Activated CD8-positive, alpha-beta memory T cell treated with anti-CD3 and anti-CD28 coated beads, Interleukin-2, amount 50 U/mL, for 48 hours (primary cell): ENCODE results near the gene PDXK.

Experiments used
- DNase-seq: peaks from one replicate; pipeline ENCODE4 v3.0.0-alpha.2; 2020

The PDXK gene

DNA sequence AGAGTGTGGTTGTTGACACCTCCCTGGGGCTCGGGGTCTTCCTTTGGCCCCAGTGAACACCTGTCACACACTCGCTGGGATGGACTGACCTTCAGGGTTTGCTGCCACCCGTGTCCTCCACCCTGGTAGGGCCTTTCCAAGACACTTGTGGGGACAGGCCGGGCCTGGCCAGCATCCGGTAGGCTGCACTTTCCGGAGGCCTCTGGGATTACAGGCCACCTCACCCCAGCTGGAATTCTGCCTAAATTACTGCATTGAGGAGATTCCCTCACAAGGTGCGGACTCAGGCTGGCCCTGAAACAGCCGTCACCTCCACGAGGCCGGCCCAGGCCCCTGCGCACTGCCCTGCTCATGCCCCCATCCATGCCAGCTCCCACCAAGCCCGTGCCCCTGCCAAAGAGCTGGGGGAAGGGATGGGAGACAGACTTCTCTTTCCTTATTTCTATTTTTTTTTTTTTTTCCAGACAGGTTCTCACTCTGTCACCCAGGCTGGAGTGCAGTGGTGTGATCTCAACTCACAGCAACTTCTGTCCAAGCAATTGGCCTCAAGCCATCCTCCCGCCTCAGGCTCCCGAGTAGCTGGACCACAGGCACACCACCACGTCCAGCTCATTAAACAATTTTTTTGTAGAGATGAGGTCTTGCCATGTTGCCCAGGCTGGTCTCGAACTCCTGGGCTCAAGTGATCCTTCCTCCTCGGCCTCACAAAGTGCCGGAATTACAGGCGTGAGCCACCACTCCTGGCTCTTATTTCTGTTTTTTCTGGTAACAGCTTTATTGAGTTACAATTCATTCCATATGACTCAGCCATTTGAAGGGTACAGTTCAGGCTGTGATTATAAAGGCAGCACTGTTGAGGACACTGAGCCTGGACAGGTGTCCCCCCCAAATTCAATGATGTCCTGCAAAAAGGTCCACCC, 45.9 kb downstream of the PDXK start:
- DNase-seq: no peak

DNA sequence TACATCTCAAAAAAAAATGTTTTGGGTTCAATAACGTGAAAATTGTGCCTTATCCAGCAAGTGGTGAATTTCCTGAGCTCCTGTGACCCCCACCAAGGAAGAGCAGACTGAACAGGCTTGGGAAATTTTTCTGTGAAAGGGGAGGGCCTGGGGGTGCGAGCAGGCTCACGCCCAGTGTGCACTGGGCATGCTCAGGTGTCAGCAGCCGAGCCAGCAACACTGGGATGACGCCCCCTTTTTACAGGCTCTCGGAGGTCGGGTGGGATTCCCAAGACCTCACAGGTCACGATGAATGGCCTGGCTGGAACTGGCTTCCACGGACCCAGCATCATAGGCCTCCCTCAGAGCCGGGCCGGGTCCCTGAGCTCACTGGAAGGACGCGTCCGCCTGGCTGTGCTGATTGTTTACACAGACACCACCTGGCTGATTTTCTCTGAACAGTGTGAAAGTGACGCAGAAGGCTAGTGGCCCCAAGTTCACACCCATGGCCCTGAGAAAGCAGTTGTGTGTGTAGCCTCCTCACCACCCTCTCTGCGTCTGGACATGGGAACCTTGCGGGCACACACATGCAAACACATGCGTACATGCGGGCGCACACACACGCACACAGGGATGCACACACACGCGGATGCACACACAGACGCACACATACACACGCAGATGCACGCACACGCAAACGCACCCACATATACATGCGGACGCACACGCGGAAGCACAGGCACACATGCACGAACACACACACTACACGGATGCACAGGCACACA, 48.0 kb downstream of the PDXK start:
- no peak for DNase-seq

DNA sequence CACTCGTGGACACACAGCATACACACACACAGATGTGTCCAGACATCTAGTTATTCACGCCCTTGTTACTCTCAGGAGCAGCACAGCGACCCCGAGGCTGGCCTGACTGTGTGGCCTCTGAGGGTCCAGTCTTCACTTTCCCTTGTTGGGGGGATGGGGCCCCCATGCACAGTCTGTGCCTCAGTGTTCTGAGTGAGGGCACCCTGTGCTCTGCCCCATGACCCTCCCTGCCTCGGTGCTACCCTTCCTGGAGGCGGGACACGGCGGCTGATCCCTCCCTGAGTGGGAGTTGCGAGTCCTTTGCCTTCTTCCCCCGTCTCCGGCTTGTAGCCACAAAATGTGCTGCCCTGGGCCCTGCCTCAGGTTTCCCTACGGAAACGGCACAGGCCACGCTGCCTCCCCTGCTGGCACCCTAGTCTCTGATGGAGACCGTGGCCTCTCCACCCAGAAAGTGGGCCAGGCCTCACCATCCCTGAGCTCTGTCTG, 48.6 kb downstream of the PDXK start:
- no peak for DNase-seq

DNA sequence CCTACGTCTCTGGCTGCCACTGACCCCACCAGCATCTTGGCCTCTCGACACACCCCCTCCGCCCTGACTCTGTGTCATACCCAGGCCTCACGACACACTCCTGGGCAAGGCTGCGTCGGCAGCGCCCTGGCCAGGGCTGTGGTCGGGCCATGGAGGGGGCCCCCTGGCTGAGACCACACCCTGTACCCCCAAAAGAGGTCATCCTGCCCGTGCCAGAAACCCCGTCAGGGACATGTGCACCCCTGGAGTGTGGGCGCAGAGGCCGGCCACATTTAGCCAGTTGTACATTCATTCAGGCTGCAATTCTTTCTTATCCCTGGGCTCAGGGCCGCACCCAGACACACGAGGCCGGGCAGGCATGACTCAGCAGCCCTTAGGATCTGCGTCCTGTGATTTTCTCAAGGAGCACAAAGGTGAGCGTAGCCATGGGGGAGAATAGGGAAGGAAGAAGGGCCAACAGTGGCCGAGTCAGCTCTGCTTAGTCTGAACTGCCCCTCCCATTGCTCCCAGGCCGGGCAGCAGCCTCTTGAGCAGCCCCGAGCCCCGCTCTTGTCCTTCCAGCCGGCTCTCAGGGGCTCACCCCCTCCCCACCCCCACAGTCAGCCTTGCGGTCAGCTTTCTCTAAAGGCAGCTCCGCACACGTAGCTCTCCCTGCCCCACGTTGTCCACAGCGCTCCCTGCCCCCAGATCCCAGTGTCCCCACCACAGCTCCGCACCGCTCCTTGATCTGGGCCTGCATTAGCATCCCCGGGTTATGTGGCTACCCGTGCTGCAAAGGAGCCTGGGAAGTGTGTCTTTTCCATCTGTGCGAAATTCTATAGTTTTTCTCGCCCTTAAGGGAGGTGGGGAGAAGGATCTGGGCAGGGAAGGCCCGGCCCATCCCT, 49.3 kb downstream of the PDXK start:
- no peak for DNase-seq

DNA sequence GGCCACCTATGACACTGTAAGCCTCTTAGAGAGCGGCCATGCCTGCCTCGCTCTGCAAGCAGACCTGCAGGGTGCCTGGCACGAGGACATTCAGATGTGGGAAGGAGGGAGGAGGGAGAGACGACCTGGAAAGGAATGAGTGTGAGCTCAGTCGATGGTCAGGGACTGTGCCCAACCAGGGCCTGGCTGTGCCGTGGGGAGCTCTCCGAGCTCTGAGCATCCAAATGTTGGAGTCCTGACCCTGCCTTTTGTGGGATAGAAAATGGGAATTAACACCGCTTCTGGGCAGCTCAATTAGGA, 49.9 kb downstream of the PDXK start:
- no peak for DNase-seq

DNA sequence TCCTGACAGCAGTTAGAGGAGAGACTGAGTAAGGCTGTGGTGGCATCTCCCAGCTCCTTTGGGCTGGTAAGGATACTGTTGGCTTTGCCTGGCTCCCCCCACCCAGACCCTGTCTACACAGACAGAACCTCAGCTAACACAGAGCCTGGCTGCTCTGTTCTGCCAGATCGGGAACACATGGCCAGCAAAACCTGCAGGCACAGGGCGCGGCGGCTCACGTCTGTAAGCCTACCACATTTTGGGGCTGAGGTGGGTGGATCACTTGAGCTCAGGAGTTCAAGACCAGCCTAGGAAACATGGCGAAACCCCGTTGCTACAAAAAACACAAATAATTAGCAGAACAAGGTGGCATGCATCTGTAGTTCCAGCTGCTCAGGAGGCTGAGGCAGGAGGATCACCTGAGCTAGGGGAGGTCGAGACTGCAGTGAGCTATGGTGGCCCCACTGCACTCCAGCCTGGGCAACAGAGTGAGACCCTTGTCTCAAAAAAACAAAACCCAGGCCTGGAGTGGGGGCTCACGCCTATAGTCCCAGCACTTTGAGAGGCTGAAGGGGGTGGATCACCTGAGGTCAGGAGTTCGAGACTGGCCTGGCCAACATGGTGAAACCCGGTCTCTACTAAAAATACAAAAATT, 50.5 kb downstream of the PDXK start:
- no peak for DNase-seq

DNA sequence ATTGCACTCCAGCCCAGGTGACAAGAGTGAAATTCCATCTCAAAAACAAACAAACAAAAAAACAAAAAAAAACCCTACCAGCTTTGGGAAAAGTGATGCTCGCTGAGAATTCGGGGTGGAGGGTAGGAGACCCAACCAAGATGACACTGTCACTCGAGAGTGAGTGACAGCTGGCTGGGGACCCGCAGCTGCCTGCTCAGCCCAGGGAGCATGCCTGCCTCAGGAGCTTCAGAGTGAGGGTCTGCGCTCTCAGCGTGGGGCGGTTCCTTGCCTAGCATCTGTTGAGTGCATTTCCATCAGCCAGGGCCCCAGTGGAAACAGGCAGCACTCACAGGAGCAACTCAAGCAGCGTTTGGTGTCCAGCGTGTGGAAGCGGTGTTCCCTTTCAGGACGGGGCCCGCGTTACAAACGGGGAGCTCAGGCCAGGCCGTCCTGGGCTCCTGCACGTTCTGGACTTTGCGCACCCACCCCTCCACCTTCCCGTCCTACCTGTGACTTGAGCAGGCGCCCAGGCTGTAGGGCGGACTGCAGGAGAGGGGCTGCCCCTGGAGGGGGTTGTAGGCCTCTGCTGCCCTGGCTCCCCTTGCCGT, 51.2 kb downstream of the PDXK start:
- DNase-seq: no peak

DNA sequence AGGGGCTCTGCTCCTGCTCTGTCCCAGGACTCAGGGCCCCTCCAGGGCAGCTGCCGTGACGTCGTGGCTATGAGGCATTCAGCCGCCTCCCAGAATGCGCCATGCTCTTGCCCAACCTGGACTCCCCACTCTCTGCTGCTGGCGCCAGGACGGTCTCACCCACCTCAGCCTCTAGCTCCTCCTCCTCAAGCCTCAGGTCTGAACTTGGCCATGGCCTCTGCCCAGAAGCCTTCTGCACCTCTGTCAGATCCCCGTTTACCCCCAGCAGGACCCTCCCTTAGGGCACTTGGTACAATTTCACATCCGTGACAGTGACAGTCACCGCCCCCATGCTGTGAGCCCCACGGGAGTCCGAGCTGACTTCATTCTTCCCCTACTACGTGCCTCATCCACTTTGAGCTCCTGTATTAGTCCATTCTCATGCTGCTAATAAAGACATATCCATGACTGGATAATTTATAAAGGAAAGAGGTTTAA, 52.3 kb downstream of the PDXK start:
- no peak for DNase-seq

DNA sequence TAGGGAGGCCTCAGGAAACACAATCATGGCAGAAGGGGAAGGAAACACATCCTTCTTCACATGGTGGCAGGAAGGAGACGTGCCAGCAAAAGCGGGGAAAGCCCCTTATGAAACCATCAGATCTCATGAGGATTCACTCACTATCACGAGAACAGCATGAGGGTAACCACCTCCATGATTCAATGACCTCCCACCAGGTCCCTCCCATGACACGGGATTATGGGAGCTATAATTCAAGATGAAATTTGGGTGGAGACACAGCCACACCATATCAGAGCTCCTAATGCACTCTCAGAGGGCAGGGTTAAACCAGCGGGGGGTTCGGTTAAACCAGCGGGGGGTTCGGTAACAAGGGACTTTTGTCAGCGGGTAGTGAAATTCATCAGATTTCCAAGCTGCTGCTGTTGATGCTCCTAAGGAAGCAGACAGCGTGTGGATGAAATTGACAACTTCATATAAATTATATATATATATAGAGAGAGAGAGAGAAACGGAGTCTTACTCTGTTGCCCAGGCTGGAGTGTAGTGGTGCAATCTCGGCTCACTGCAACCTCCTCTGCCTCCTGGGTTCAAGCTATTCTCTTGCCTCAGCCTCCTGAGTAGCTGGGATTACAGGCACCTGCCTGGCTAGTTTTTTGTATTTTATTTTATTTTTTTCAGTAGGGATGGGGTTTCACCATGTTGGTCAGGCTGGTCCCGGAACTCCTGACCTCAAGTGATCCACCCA, 52.9 kb downstream of the PDXK start:
- no peak for DNase-seq

DNA sequence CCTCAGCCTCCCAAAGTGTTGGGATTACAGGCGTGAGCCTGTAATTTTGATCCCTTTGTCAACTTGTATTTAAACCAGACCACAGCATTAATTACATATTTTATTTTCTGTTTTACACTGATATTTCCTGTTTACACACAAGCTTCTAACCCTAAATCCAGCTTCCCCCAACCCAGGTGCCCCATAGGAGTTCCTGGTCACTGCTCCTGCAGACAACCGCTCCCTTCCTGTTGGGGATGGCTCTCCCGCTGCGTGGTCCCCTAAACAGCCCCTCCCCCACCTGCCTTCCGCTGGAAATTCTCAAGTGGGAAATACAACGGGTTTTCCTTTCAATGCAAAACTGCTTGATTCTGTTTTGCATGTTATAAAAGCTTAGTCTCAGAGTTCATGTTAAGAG, 53.5 kb downstream of the PDXK start:
- DNase-seq: no peak

DNA sequence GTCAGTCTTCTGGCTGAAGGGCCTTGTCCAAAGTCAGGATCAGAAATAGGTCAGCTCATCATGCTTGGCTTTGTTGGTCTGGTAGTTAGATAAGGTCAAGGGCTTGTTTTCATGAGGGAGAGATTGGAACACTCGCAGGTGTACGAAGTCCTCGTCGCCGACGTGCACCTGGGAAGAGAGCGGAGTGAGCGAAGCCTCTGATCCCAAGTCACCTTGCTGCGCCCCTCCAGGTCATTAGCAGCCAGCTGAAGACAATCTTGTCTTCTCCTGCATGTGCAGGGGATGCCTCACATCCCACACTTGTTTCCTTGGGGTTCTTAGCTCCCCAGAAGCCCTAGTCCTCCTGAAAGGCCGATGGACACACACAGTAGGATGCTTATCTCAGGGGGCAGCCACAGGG, 55.2 kb downstream of the PDXK start:
- no peak for DNase-seq

DNA sequence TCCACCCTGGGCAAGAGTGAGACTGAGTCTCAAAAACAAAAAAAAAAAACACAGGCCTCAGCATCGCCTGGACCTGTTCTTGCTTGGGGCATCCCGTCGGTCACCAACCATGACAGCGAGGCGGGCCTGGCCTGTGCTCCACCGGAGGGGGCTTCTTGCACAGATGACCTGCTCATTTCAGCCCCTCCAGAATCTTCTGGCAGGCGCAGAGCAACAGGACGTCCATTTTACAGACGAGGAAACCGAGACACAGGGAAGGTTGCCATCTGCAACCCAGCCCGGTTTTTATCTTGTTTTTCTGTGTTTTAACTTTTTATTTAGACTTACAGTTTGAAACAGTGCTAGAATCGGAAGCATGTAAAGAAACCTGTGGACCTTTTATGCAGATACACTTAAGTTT, 56.3 kb downstream of the PDXK start:
- DNase-seq: no peak

DNA sequence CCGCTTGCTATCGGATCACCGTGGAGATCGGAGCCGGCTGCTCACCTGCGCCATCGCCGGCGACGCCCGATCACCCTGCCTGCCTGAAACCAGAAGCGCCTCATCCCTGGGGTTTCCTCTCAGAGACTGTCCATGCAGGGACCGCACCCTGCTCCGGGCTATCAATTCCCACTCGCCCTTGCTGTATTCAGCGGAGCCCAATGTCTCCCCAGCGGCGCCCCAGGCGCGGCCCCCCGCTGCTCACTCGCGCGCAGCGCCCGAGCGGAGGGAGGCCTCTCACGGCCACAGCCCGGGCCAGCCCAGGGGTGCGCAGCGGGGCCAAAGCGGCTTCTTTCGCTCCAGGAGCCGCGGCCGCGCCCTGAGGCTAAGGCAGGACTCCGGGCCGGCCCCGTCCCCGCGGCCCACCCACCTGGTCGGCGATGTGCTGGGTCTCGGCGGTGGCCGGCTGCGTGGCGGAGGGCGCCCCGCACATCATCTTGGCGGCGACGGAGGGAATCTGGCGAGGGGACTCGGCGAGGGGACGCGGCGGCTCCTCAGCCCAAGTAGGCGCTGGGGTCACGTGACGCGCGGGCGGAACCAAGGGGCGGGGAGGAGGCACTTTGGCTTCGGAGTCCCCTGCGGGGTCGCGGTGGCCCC, 57.0 kb downstream of the PDXK start, which contains the start of gene CSTB:
Gene CSTB (minus strand): TSS at position 514 of the 636 bp plus-strand sequence. CDS start 39 bp downstream, at position 475.
- DNase-seq: peak; percentile 91

DNA sequence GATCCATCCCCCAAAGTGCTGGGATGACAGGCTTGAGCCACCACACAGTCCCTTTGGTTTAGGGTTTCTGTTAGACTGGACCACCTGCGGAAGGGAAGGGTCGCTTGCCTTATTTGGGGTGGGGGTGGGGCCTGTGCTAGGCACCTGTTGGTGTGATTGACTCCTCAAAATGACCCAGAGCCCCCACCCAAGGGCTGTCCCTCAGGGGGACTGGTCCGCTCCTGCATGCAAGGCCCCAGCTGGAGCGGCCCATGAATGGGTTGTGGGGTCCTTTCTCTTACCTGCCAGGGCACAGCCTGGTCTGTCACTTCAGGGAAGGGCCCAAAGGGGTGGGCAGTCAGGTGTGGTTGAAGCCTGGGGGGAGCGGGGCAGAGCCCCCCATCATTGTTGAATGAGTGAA, 59.0 kb downstream of the PDXK start:
- DNase-seq: no peak

DNA sequence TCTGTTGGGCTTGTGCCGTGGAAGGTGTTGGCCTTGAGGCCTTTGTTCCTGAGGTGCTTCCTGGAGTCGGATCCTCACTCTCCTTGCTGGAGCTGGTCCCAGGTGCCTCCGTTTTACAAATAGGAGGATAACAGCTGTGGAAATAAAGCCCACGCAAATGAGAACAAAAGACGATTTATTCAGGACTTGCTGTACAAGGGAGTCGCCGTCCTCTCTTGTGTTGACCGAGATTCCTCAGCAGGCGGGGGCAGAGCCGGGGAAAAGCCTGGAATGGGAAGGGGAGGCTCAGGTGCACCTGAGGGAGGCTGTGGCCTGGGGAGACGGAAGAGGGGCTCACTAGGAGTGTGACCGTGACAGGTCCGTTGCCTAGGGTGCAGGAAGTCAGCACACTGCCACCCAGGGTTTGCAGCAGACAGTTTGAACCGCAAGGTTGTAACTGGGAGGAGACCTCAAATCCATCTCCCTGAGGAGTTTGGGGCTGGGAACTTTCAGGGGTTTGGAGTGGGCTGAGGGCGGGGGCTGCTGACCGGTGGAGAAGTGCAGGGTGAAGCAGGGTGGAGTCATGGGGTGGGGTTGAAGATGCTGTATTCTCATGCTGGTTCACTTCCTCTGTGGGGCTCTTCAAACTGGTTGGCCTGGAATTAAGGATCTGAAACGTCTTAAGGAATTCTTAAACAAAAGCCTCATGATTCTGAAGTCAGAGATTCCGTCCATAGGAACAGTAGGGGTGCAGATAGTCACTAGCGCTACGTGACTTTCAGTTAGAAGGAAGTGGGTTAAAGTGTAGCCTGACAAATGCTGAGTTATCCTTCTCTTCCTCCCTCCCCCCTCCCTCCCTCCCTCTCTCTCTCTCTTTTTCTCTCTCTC, 59.8 kb downstream of the PDXK start:
- no peak for DNase-seq

DNA sequence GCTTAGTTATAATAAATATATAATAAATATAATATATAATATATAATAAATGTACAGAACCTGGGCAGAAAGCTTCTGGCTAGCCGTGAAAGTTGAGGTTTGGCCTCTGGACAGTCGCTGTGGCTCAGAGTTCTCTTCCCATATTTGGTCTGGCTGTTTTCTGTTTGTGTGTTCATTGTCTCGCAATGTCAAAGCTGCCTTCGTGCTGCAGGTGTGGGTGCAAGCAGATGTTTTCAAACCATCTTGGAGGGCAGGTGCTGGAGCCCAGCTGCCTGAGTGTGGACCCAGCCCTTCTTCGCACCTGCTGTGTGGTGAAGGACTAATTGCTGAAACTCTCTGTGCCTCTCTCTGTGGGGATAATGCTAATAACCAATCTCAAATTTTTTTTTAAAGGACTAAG, 60.7 kb downstream of the PDXK start:
- DNase-seq: no peak

DNA sequence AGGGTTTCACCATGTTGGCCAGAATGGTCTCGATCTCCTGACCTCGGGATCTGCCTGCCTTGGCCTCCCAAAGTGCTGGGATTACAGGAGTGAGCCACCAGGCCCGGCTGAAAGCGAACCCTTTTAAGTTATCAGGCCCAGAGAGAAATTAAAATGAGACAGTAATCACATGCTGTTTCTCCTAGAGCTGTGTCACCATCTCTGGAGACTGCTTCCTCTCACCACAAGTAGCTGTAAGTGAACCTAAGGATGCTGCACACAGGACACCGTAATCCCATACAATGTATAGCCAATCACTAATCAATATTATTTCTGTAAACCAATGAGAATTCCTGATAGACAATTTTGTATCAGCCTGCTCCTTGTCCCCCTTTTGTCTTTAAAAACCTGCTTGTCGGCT, 62.9 kb downstream of the PDXK start:
- DNase-seq: no peak

DNA sequence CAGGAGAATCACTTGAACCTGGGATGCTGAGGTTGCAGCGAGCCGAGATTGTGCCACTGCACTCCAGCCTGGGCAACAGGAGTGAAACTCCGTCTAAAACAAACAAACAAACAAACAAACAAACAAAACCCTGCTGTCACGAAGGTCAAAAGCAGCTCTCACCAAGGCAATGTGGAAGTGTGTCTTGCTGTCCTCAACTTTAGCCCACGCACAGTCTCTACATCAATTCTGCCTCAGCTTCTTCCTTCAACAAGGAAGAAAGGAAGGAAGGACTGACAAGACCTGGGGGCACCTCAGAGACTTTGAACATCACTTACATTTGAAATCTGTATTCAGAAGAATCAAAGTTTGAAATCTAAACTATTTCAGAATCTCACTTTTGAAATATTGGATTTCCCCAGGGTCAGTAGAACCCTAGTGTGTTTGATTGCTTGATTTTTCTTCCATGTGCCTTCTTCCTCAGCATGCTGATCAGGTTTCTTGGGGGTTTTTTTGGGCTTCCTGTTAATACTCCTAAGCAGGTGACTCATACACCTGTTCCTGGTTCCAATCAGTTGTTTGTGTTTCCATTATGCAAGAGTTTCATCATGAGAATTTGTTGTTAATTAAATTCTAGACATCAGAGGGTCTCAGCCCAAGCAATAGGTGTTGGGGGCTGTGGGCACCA, 63.6 kb downstream of the PDXK start:
- DNase-seq: no peak

DNA sequence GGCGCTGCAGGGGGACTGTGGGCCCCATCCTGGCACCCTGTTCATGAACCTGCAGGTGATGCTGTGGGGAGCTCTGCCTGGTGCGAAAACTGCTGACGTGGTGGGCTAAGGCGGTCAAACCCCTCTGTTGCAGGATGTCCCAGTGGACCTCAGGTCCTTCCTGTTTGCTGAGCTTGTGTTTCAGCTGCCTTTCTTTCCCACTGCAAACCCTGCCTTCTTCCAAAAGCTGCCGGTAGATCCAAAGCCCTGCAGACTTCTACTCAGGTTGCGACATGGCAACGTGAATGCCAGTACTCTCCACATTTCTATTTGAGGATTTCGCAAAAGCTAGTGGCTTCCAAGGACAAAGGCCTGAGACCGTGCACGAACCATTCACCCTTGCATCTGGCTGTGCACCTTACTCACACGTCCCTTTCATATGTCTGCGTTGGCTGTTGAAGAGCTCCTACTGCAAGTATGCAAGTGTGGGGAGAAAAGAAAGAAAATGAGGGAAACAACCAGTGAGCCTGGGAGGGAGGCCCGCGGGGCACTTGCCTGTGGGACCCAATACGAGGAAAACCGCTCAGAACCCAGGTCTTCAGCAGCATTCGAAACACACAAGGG, 64.3 kb downstream of the PDXK start:
- no peak for DNase-seq
